NCI-H1436 treated with DMSO at 0.1 percent for 48 hours (cell line): ENCODE results near the gene CCL22.

ENCODE experiments used
- DNase-seq: peaks from one replicate; lab custom pipeline; 2025; lab: John Stamatoyannopoulos, UW

CCL22 gene

GRCh38 chr16:57376313-57376818, 17.8 kb downstream of the CCL22 start:
- no peak for DNase-seq

- DNase-seq, result no peak
Observed at GRCh38 chr16:57377080-57377841, 18.7 kb downstream of the CCL22 start.

GRCh38 chr16:57379579-57379978, 21.0 kb downstream of the CCL22 start:
- DNase-seq, result no peak

GRCh38 chr16:57380671-57381462, 22.3 kb downstream of the CCL22 start:
- DNase-seq, result no peak

GRCh38 chr16:57381791-57382534, 23.4 kb downstream of the CCL22 start:
- DNase-seq, result no peak

GRCh38 chr16:57382535-57383275, 24.1 kb downstream of the CCL22 start:
- no peak for DNase-seq

GRCh38 chr16:57383276-57384247, 25.0 kb downstream of the CCL22 start:
- no peak for DNase-seq

DNA sequence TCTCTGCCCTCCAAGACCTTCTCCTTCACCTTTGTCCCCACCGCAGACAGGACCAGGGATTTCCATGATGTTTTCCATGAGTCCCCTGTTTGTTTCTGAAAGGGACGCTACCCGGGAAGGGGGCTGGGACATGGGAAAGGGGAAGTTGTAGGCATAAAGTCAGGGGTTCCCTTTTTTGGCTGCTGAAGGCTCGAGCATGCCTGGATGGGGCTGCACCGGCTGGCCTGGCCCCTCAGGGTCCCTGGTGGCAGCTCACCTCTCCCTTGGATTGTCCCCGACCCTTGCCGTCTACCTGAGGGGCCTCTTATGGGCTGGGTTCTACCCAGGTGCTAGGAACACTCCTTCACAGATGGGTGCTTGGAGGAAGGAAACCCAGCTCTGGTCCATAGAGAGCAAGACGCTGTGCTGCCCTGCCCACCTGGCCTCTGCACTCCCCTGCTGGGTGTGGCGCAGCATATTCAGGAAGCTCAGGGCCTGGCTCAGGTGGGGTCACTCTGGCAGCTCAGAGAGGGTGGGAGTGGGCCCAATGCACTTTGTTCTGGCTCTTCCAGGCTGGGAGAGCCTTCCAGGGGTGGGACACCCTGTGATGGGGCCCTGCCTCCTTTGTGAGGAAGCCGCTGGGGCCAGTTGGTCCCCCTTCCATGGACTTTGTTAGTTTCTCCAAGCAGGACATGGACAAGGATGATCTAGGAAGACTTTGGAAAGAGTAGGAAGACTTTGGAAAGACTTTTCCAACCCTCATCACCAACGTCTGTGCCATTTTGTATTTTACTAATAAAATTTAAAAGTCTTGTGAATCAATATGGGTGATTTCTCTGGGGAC, 25.9 kb downstream of the CCL22 start:
- DNase-seq, result no peak

DNA sequence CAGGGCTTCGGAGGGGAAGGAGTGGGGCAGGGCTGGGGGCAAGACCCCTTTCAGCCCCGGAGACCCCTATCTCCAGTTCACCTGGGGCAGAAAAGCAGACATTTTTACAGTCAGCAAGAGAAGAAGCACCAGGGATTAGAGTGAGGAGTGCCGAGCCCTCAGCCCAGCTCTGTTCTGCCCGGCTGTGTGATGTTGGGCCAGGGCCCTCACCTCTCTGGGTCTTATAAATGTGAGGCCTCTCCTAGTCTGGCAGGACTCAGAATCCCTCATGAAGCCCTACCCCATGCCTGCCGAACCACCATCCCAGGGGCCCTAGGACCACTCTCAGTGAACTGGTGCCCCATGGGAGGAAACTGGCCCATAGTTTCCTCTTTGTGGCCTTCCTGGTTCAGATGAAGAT, 26.5 kb downstream of the CCL22 start:
- DNase-seq, result no peak

GRCh38 chr16:57386381-57386951, 27.9 kb downstream of the CCL22 start:
- DNase-seq, result no peak

GRCh38 chr16:57387598-57388354, 29.2 kb downstream of the CCL22 start:
- no peak for DNase-seq

DNA sequence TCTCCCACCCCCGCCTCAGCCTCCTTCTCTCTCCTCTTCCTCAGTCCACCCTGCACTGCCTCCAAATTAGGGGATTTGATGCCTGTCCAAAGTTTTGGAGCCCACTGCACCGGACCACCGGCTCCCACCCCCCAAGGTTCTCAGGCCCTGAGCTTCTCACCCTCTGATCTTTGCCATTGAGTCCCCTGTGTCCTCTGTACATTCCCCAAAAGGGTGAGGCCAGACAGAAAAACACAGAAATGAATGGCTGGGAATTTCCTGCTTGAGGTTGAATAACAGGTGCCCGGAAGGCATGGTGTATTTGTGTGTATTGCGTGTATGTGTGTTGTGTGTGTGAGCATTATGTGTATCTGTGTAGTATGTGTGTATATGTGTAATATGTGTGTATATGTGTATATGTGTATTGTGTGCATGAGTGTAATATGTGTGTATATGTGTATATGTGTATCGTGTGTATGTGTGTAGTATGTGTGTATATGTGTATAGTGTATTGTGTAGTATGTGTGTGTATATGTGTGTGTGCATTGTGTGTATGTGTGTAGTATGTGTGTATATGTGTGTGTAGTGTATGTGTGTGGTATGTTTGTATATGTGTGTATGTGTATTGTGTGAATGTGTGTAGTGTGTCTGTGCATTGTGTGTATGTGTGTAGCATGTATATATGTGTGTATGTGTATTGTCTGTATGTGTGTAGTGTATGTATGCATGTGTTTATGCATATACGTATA, 29.9 kb downstream of the CCL22 start:
- no peak for DNase-seq

- no peak for DNase-seq
Observed at GRCh38 chr16:57389087-57389468, 30.5 kb downstream of the CCL22 start.

DNA sequence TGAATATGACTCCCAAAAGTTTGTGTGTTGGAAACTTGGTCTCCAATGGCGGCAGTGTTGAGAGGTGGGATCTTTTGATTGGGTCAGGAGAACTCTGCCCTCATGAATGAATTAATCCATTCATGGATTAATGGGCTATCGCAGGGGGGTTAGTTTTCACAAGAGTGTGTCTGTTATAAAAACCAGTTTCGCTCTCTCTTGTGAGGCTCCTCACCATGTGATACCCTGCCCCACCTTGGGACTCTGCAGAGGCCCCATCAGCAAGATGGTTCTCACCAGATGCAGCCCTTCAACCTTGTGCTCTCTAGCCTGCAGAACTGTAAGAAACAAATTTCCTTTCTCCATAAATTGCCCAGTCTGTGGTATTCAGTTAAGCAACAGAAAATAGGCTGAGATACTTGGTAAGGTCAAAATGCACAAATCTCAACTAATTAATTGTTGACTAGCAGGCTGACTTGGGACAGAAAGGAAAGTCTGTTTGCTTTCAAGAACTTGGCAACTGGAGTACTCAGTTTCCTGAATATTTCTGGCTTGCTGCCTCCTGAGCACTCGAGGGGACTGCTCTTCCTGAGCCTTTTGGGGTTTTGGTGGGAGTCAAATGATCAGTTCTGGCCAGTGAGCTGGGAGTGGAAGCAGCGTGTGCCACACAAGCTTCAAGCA, 32.2 kb downstream of the CCL22 start:
- DNase-seq, result no peak

GRCh38 chr16:57391300-57391699, 32.7 kb downstream of the CCL22 start:
- DNase-seq, result no peak

DNA sequence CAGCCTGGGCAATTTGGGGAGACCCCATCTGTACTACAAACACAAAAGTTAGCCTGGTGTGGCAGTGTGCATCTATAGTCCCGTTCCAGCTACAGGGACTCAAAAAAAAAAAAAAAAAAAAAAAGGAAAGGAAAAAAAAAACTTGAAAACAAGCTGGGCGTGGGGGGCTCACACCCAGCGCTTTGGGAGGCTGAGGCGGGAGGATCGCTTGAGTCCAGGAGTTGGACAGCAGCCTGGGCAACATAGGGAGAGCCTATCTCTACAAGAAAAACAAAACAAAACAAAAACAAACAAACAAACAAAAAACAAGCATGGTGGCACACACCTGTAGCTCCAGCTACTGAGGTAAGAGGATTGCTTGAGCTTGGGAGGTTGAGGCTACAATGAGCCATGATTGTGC, 33.1 kb downstream of the CCL22 start:
- DNase-seq, result no peak

- no peak for DNase-seq
Observed at GRCh38 chr16:57392694-57393093, 34.1 kb downstream of the CCL22 start.
